GM15510 (cell line): ENCODE results near the gene MTA3.

Experiments used
- POLR2A ChIP-seq: IDR thresholded peaks from 3 replicates; pipeline ENCODE4 v1.6.1; 2011; ENCODE audit warnings: borderline replicate concordance; ENCODE audit not compliant: insufficient read length; ENCODE audit errors: extremely low read depth

MTA3 gene

DNA sequence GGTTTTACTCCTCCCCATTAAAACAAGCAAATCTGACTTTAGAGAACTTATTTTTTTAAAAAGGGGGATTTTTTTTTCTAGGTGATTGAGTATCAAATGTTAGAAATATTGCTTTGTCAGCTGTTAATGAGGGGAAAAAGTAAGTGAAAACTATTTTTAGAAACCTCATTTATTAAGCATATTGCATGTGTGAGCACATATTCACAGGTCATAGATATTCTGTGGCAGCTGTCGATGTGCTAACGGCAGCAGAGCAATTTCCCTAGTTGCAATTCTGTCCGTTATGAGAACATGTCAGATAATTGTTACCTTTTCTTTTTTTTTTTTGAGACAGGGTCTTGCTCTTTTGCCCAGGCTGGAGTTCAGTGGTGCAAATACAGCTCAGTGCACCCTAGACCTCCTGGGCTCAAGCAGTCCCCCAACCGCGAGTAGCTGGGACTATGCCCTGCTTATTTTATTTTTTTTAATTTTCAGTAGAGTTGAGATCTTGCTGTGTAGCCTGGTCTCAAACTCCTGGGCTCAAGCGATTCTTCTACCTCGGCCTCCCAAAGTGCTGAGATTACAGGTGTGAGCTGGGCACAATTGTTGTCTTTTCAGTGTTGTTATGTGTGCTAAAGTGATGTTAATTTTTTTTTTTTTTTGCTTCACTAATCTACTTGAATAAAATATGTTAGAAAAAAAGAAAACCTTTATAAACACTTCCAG is 69.8 kb downstream of the MTA3 start:
- no peak for TF ChIP-seq POLR2A

DNA sequence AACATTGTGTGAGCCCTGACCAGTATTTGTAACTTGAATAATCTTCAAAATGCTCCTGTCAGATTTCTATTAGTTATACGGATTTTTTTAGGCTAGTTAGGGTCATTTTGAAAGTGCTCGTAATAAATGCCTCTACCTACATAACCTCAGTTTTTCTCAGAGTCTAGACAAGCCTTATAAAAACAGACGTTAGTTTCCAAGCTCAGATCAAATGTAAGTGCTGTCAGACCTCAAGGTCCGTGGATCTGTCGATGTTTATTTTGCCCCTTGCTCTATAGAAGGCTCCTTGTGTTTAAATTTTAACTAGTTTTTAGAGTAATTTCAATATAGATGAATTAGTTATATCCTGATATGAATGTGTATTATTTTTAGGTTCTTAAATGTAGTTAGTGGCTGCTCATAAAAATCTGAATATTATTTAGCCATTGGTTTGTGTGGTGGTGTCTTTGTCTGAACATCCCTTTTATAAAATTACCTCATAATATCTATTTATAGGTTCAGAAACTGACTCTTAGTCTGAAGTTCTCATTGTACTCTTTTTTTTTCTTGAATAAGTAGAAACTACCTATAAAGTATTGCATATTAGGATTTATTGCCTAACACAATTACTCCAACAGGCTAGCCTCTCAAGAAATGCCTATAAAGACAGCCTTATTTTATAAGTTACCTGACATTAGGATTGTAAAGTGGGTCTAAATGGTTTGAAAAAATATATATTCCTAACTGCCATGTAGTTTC is 71.1 kb downstream of the MTA3 start:
- TF ChIP-seq POLR2A: no peak

DNA sequence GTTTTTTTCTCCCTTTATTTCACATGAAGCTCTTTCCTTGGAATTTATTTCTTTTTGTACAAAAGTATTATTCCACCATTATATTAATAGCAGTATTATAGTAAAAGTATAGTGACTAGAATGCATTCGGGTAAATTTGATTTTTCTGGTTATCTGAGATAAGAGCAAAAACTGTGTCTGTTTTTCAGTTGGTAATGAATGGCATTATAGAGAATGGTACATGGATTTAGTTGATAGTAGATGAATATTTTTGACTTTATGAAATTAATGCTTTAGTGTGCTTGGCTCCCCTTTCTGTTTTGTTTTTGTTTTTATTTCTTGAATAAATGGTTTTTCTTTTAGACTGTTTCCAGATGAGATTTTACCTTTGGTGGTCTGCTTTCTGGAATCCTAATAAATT is 71.8 kb downstream of the MTA3 start:
- no peak for TF ChIP-seq POLR2A

DNA sequence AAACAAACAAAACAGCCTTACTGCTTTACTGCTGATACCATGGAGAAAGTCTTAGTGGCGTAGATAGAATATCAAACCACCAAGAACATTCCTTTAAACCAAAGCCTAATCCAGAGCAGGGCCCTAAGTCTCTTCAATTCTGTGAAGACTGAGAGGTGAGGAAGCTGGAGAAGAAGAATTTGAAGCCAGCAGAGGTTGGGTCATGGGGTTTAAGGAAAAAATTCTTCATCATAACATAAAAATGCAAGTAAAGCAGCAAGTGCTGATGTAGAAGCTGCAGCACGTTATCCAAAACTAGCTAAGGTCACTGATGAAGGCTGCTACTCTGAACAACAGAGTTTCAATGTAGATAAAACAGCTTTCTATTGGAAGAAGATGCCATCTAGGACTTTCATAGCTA is 77.1 kb downstream of the MTA3 start:
- no peak for TF ChIP-seq POLR2A

DNA sequence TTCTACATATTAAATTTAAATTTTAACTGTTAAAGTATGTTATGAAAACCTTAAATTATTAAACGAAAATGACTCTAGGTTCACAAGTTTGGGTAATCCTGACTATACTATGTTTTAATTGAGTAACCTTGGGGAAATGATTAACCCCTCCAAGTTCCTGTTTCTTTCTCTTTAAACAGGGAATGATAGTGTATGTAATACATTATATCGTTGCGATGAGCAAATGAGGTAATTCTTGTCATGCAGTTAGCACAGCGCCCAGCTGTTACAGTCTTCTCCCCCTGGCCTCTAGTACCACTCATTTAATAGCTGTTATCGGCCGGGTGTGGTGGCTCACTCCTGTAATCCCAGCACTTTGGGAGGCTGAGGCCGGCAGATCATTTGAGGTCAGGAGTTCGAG is 80.4 kb downstream of the MTA3 start:
- TF ChIP-seq POLR2A: no peak

DNA sequence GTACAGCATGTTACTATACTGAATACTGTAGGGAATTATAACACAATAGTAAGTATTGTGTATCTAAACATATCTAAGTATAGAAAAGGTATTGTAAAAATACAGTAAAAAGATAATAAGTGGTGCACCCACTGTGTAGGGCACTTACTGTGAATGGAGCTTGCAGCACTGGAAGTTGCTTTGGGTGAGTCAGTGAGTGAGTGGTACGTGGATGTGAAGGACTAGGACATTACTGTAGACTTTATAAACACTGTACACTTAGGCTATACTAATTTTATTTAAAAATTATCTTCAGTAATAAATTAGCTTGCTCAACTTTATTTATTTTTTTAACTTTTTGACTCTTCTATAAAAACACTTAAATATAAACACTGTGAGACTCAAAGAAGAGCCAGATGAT is 82.6 kb downstream of the MTA3 start:
- TF ChIP-seq POLR2A: no peak

DNA sequence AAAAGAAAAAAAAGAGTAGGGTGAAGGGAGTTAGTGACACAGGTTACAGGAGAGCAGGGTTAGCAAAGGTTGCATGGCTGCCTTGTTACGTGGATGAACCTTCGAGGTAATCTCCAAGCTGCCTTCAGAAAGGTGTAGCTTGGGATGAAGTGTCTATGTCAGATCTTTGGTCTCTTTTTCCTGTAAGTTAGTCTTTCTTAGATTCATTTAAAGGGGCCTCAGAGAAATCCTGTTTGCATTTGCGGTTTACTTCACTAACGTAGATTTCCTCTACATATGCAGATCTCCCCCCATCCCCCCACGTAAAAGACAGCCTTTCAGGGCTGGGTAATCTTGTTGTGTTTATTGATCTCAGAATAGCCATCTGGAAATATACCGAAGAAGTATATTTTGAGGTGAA is 83.7 kb downstream of the MTA3 start:
- no peak for TF ChIP-seq POLR2A

DNA sequence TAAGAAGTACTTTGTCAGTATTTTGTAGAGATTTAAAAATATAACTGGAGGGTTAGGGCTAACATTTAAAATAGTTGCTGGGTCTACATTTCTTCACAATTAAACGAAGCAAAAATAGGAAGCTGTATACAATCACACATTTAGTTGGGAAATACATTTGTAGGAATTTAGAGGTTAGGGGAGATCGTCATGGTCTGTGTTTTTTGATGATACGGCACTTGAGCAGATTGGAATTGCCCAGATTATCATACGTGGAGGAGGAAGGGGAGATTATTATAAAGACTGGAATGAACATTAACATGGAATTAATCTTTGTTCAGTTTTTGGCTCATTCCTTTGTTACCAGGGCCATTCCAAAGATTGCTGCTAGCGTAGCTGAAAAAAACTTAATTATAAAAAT is 84.6 kb downstream of the MTA3 start:
- TF ChIP-seq POLR2A: no peak

DNA sequence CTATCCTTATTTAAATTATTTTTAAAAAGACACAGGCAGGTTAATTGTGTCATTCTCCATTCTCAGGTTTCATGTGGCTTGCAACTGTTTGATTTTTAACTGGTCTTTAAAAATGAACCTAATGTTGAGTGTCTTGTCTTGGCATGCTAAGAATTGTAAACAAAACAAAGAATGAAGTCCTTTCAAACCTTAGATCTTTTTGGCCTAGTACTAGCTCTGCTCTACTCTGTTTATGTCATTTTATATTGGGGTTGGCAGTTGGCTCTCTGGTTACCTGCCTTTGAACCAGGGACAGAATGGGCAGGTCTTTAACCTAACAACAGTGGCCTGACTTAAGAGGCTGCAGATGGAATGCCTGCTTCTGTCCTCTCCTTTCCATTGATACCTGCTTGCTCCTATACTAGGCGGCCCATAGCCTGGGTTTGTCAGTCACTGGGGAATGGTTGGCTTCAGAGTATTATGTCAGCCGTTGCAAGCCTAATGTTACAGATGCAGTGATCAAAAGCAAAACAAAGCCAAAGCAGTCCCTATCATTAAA is 85.5 kb downstream of the MTA3 start:
- no peak for TF ChIP-seq POLR2A

DNA sequence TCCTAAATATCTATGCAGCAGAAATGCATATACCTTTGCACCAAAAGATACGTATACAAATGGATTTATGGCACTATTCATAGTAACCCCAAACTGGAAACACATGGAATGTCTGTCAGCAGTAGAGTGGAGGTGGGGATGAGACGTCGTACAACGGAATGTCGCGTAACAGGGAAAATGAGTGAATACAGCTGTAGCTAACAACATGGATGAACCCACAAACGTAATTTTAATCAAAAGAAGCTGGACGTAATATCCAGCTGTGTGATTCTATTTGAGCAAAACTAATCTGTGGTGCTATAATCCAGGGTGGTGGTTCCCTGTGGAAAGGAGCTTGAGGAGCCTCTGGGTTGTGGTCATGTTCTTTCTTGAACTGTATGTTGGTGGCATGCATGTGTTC is 89.9 kb downstream of the MTA3 start:
- TF ChIP-seq POLR2A: no peak

DNA sequence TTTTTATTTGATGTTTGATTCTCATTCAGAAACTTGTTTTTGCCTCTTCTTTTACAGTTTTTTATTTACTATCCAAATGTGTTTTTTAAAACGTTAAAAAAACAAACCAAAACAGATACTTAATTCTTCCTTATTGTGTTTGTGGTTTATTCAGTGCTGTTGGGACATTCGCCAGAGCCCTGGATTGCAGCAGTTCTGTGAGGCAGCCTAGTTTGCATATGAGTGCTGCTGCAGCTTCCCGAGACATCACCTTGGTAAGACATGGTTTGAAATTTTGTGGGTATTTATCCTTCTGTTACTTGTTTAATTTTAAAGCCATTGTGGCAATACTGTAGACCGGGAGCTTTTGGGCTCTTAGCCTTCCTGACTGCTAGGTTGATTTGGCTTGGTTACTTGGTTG is 91.2 kb downstream of the MTA3 start:
- TF ChIP-seq POLR2A: no peak

DNA sequence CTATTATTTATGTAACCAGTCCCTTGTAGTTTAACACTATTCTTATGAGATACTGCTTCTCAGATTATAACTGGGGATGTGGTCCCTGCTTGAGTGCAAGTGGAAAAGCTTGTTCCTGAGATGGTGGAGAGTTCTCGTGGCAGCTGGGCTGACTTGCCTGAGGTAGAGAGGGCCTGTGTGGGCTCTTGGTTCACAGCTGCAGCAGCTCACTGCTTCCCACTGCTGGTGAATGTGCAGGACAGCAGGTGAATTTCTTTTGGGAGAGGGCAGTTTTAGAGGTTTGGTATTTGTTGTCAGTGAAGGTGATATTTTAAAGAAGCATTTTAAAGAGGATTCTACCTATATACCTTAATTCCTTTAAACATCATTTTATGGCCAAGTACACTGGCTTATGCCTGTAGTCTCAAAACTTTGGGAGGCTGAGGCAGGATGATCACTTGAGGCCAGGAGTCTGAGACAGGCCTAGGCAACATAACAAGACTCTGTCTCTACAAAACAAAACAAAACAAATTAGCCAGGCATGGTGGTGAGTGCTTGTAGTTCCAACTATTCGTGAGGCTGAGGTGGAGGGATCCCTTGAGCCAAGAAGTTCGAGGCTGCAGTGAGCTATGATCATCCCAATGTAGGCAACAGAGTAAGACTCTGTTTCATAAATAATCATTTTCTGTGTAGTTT is 94.8 kb downstream of the MTA3 start:
- no peak for TF ChIP-seq POLR2A

DNA sequence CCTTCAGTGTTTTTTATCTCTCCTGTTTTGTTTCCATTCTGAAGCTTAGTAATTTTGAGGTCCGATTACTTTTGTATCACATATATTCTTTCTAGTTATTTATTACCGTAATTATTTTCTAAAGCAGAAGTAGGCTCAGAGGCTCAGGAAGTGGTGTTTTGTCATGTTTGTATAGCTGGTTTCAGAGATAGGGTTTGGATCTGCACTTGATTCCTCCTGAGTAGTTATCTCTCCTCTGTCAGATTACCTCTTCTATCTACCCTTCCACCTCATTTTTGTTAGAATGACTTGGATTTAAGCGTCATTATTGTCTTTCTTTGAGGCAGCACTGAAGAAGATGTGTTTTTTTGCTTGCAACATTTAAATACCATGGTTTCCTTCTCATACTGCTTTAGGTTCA is 95.4 kb downstream of the MTA3 start:
- TF ChIP-seq POLR2A: no peak

DNA sequence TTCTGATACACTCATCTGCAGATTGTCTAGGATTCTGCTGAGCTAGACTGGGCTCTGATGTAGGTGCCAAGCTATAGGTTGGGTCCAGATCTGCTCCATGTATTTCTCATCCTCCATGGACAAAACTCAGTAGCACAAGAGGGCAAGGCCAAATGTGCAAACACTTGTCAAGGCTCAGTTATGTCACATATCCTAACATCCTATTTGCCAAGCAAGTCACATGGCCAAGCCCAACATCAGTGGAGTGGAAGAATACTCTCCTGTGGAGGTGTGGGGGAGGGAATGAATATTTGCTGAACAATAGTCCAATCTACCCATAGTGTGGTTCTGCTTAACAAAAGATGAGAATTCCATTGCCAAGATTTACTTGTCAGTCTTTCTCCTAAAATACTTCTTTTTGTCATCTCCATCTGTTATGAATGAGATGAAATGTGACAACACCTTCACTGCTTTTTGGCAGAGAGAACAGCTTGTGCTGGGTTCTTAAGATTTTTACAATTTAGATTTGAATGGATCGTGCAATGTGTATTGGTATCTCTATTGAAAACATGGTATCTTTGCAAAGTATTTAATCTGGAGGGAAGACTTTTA is 105.7 kb downstream of the MTA3 start:
- TF ChIP-seq POLR2A: no peak

DNA sequence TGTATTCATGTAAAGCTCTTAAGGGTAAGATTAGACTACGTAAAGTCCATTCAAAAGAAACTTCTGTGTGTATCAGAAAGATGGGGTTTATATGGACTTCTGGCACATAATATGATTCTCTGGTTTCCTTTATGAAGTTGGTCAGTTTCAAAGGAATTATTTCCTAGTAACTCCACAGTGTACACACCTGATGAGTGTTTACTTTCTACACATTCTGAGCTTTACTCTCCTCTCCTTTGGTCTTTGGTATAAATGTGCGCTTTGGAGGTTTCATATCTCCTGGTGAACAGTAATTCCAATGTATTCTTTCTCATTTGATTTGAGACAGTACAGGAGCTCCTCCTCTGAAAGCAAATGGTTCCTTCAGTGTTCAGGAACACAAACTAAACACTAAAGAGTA is 107.4 kb downstream of the MTA3 start:
- TF ChIP-seq POLR2A: no peak

DNA sequence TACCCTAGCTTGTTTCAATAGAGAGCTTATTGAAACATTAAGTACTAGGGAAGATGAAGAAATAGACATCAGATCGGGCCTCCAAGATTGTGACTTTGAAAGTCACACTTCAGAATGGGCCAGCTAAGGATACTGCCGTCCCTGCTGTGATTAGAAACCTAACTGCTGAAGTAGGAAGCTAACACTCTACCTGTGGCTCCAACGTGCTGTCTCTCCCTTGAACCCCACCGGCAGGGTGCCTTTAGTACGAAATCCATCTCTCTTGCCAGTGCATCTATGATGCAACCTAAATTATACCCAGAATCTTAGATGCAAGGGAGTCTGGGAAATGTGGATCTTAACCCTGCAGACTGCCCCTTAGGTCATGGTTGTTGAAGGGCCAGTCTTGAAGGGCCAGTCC is 116.9 kb downstream of the MTA3 start:
- no peak for TF ChIP-seq POLR2A

DNA sequence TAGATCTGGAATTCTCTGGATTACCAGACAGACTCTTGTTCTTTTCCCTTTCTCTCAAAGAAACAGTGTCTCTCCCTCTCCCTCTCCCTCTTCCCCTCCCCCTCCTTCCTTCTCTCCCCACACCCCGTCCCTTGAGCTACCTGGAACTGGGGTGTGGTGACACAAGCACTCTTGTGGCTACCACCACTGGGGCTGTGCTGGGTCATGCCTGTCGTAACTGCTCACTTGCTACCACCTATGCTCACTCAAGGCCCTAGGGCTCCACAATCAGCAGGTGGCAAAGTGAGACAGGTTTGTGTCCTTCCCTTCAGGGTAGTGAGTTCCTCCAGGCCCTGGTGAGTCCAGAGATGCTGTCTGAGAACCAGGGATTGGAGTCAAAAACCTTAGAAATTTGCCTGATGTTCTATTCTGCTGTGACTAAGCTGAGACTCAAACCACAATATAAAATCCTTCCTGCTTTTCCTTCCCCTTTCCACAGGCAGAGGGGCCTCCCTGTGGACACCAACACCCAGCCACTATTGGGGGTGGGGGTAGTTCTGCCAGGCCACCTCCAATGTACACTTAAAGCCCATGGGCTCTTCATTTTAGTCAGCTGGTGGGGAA is 124.7 kb downstream of the MTA3 start:
- TF ChIP-seq POLR2A: no peak
